GM19463 (cell line): ENCODE data around the gene NINJ1.

Experiments used
- ATAC-seq: cut with Tn5 transposase; IDR thresholded peaks from one replicate; pipeline ENCODE4 v1.9.1; 2021; ENCODE audit warnings: mild to moderate bottlenecking, moderate library complexity; ENCODE audit not compliant: unreplicated experiment

Gene NINJ1

DNA sequence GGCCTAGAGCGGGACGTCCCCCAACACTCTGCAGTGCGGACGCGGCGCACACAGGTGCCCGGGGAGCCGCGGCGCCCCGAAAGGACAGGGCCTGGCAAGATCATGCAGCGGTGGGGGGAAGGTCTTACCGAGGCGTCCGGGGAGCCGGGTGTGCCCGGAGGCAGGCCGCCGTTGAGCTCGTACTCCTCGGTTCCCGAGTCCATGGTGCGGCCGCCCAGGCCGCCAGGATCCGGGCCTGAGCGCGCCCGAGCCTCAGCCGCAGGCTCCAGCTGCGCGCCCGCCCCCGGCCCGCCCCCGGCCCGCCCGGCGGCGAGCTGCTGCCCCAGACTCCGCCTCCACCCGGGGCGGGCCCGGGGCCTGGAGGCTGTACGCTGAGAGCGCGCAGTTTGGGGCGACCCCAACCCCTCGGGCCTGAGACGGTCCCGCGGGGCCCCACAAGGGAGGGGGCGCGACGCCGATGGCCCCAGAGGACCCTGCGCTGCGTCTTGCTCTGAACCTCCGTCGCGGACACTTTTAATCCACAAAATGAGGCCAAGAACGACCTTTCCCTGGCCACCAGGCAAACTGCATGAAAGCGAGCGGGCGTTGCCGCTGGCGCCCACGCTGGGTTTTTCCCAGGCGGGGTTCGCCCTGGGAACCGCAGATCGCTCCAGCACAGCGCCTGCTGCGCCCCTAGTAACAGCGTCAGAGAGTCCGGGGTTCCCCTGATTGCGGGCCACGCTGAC is at the start of gene NINJ1:
Gene NINJ1, minus strand, starts transcription at position 237 of the 725 bp plus-strand sequence. Its CDS starts 34 bp downstream, at position 203.
- peak; percentile 78 for ATAC-seq

- no peak for ATAC-seq
Measured at GRCh38 chr9:93183131-93183662, 49.1 kb upstream of the NINJ1 start.

- ATAC-seq, result no peak
Measured at GRCh38 chr9:93182572-93182971, 48.5 kb upstream of the NINJ1 start.

- no peak for ATAC-seq
Measured at GRCh38 chr9:93181672-93182435, 47.8 kb upstream of the NINJ1 start.

- ATAC-seq, result no peak
Measured at GRCh38 chr9:93180938-93181337, 46.9 kb upstream of the NINJ1 start.

GRCh38 chr9:93178851-93179786 is 45.1 kb upstream of the NINJ1 start:
- no peak for ATAC-seq

GRCh38 chr9:93177676-93178075 is 43.6 kb upstream of the NINJ1 start:
- no peak for ATAC-seq

GRCh38 chr9:93174976-93175375 is 40.9 kb upstream of the NINJ1 start:
- ATAC-seq, result no peak

DNA sequence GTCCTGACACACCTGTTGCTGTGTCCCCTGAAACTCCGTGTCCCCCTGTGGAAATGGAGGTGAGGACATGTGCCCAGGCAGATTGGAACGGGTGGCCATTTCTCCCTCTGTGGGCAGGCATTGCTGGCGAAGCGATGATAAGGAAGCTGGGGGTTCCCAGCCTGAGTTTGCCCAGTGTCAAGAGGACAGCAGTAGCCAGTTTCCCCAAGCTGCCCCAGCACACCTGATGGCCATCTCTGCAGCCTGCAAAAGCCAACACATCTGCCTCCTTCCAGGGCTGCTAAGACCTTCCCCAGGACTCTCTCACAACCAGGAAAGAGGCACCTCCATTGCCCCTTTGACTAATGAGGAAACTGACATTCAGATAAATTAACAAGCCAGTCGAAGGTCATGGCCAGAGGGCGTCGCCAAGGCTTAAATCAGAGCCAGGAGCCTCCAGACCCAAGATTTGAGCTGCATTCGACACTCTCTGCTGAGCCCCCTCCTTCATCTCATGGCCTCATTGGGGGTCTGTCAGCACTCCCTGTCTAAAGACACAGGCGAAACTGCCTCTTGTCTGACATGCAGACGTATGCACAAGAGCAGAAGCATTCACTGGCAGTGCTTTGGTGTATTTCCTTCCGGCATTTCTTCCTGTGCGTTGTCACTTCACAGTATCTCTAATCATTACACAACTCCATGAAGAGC is 39.5 kb upstream of the NINJ1 start:
- no peak for ATAC-seq

DNA sequence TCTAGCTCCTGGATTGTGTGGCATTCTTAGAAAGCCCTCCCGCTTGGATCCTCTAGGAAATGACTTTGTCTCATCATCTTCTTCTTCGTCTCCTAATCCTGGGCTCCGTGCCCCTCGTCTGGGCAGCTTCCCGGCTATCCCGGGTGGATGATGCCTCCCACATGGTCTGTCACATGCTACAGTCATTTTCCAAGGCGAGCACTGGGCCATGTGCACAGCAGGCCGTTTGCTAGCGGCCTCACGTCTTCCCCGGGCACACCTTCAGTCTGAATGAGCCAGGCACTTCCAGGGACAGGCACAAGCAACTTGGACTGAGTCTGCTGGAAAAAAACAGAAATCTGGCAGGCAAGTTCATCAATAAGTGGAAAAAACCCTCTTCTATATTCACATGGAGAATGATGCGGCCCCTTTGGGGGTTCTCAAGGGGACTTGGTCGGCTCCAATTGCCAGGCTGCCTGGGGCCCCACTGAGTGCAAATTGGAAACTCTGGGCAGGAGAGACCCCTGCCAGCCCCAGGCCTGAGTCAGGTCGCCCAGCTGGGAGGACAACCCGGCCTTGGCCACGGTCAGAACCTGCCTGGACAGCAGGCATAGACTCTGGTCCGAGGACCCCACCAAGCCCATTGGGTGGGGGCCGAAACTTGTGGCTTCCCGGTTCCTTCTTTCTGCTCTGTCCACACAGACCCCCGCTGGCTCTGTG is 38.8 kb upstream of the NINJ1 start:
- ATAC-seq, result no peak

GRCh38 chr9:93171261-93171990 is 37.4 kb upstream of the NINJ1 start:
- no peak for ATAC-seq

- ATAC-seq, result no peak
Measured at GRCh38 chr9:93170571-93170970, 36.5 kb upstream of the NINJ1 start.

GRCh38 chr9:93169444-93169843 is 35.4 kb upstream of the NINJ1 start:
- ATAC-seq, result no peak

GRCh38 chr9:93168581-93168980 is 34.5 kb upstream of the NINJ1 start:
- ATAC-seq, result no peak

DNA sequence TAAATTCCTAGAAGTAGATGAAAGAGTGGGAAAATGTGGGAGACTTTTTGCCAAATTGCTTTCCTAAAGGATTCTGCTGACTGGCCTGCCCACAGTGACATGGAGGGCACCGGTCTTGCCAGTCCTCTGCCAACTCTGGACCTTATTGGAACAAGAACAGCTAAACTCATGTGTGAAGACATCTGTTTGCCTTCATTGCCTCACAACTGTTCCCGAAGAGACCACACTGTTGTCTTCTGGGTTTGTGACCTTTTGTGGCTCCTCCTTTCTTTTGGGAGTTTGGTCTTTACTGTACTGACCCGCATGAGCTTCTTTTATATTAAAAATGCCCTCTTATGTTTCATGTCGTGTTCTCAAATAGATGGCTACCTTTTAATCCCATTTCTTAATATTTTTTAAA is 33.8 kb upstream of the NINJ1 start:
- no peak for ATAC-seq

DNA sequence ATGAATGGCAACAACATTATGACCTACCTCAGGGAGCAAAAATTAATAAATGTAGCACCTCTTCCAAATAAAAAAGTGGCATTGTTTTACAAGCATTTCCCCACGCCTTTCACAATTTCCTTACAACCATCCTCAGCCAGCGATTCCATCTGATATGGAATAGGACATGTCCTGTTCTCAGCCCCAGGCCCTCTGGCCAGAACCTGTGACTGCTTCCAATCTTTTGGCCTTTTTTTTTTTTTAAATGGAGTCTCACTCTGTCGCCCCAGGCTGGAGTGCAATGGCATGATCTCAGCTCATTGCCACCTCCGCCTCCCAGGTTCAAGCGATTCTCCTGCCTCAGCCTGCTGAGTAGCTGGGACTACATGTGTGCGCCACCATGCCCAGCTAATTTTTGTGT is 33.1 kb upstream of the NINJ1 start:
- no peak for ATAC-seq

- no peak for ATAC-seq
Measured at GRCh38 chr9:93166699-93167098, 32.6 kb upstream of the NINJ1 start.

GRCh38 chr9:93164085-93164484 is 30.0 kb upstream of the NINJ1 start:
- no peak for ATAC-seq
